Endothelial cell of umbilical vein (primary cell): ENCODE measurements around the gene KDM4C. TPM values are rescaled to one million over a fixed set of nuclear protein-coding genes. Genes with fewer than 3 reads are reported as not detected.

Source experiments
- BruUV-seq: library from RNA; stranded (reverse); fragments of 400-500 nt; replicated peaks from 2 replicates; lab custom pipeline; 2021; lab: Mats Ljungman, UMichigan
- CTCF ChIA-PET: fragments of 300-600, 350-600 bp; sonication (Branson Sonifier 250); formaldehyde crosslinking; loops from one replicate; lab custom pipeline; 2021; ENCODE audit warnings: antibody characterized with exemption, inconsistent platforms; lab: Charles Lee
- POLR2A ChIA-PET: fragments of 300-600, 350-600 bp; sonication (Branson Sonifier 250); formaldehyde crosslinking; loops from one replicate; lab custom pipeline; 2021; ENCODE audit warnings: antibody characterized with exemption, inconsistent platforms; lab: Charles Lee
- DNase-seq: peaks from one replicate; pipeline ENCODE4 v3.0.0-alpha.2; 2011; ENCODE audit warnings: low read depth, low spot score
- FAIRE-seq: peaks from 2 replicates; lab custom pipeline; 2011; peaks lifted over from hg19 to GRCh38; lab: Jason Lieb, UNC
- H2AFZ ChIP-seq: 2 replicates; pipeline ENCODE4 v1.6.0; 2012; ENCODE audit warnings: low read depth, low read length, control low read depth, inconsistent platforms
- H3K27ac ChIP-seq: 2 replicates; pipeline ENCODE4 v1.5.1; 2011; ENCODE audit warnings: low read depth, mild to moderate bottlenecking, control low read depth, low read length, moderate library complexity; ENCODE audit not compliant: insufficient read depth
- H3K27me3 ChIP-seq, 2 experiments: 2 replicates each; pipeline versions ENCODE4 v1.6.0 to v1.6.1; 2011; ENCODE audit warnings: low read length in 2 of 2, mixed read lengths in 1 of 2; ENCODE audit not compliant: control insufficient read depth in 2 of 2, insufficient read depth in 2 of 2
- H3K36me3 ChIP-seq, 2 experiments: 2 replicates in 1 of 2; 3 replicates in 1 of 2; pipeline ENCODE4 v1.5.1; 2011; ENCODE audit warnings: low read length in 2 of 2, mild to moderate bottlenecking in 1 of 2, moderate library complexity in 1 of 2; ENCODE audit not compliant: control insufficient read depth in 2 of 2, insufficient read depth in 2 of 2; ENCODE audit errors: extremely low read depth in 1 of 2
- H3K4me1 ChIP-seq: 3 replicates; pipeline ENCODE4 v1.5.1; 2011; ENCODE audit warnings: mild to moderate bottlenecking, low read length; ENCODE audit not compliant: control insufficient read depth, insufficient read depth; ENCODE audit errors: extremely low read depth
- H3K4me2 ChIP-seq: 2 replicates; pipeline ENCODE4 v1.6.1; 2011; ENCODE audit warnings: low read length, control low read depth, mixed read lengths; ENCODE audit not compliant: insufficient read depth
- H3K4me3 ChIP-seq, 3 experiments: fragments of 200-600 bp in 1 of 3; sonication (generic), shearing (Covaris generic) in 1 of 3; replicated peaks in 1 of 3; 2 replicates each; pipeline ENCODE4 v1.5.1; 2011 to 2016; ENCODE audit warnings: control low read depth in 3 of 3, low read length in 3 of 3, mild to moderate bottlenecking in 2 of 3, inconsistent platforms in 1 of 3, low read depth in 1 of 3, moderate library complexity in 1 of 3; ENCODE audit not compliant: insufficient read depth in 1 of 3
- H3K79me2 ChIP-seq: 2 replicates; pipeline ENCODE4 v1.6.0; 2012; ENCODE audit warnings: low read length, inconsistent platforms; ENCODE audit not compliant: control insufficient read depth, insufficient read depth
- H3K9ac ChIP-seq: replicated peaks from 2 replicates; pipeline ENCODE3; 2011; ENCODE audit warnings: low read length, control low read depth; ENCODE audit not compliant: insufficient read depth; ENCODE audit errors: extremely low read depth
- H3K9me1 ChIP-seq: replicated peaks from 3 replicates; pipeline ENCODE4 v1.6.0; 2011; ENCODE audit warnings: mild to moderate bottlenecking, low read length; ENCODE audit not compliant: control insufficient read depth, insufficient read depth; ENCODE audit errors: extremely low read depth
- H3K9me3 ChIP-seq: replicated peaks from 2 replicates; pipeline ENCODE4 v1.5.1; 2012; ENCODE audit warnings: low read length, inconsistent platforms; ENCODE audit not compliant: control insufficient read depth, insufficient read depth
- H4K20me1 ChIP-seq: replicated peaks from 2 replicates; pipeline ENCODE3; 2011; ENCODE audit warnings: mild to moderate bottlenecking, low read length; ENCODE audit not compliant: control insufficient read depth, insufficient read depth; ENCODE audit errors: extremely low read depth
- EZH2 ChIP-seq: IDR thresholded peaks from 2 replicates; pipeline ENCODE4 v1.6.1; 2012; ENCODE audit warnings: borderline replicate concordance, low read depth, mild to moderate bottlenecking, moderate library complexity, low read length, inconsistent platforms; ENCODE audit not compliant: severe bottlenecking
- FOS ChIP-seq: IDR thresholded peaks from 2 replicates; pipeline ENCODE4 v1.6.1; 2011; ENCODE audit warnings: mild to moderate bottlenecking, low read length, moderate library complexity, borderline replicate concordance; ENCODE audit not compliant: insufficient read depth
- GATA2 ChIP-seq: IDR thresholded peaks from 2 replicates; pipeline ENCODE4 v1.7.0; 2011; ENCODE audit warnings: low read depth, mild to moderate bottlenecking, moderate library complexity, mixed read lengths, low read length; ENCODE audit not compliant: insufficient read length, insufficient read depth
- JUN ChIP-seq: IDR thresholded peaks from 2 replicates; pipeline ENCODE4 v1.6.1; 2011; ENCODE audit warnings: borderline replicate concordance, low read depth; ENCODE audit not compliant: insufficient read length, insufficient read depth
- MYC ChIP-seq: IDR thresholded peaks from one replicate; pipeline ENCODE4 v1.6.1; 2011; ENCODE audit warnings: mild to moderate bottlenecking, low read depth, low read length
- POLR2A ChIP-seq: IDR thresholded peaks from 2 replicates; pipeline ENCODE4 v1.6.1; 2012; ENCODE audit warnings: low read depth, mild to moderate bottlenecking, control low read depth, low read length
- POLR2AphosphoS5 ChIP-seq: IDR thresholded peaks from 2 replicates; pipeline ENCODE4 v1.6.1; 2012; ENCODE audit warnings: low read depth, mild to moderate bottlenecking, control low read depth, low read length, moderate library complexity; ENCODE audit not compliant: insufficient read depth
- dilution Hi-C: fragments of 300-500 bp; cut with MboI; formaldehyde crosslinking; loops from one replicate; pipeline ENCODE4 v1.15.0; 2019; ENCODE audit warnings: low sequenced_read_pairs; ENCODE audit not compliant: extremely low pct_ligation_motif_present
- intact Hi-C: fragments of 100-400 bp; cut with micrococcal nuclease; formaldehyde crosslinking; loops from one replicate; pipeline ENCODE4 v1.10.0; 2022
- polyA plus RNA-seq, 4 experiments: library from polyadenylated mRNA; depleted of rRNA in 3 of 4; stranded (reverse) in 3 of 4; unstranded in 1 of 4; fragments of >200 nt; gene quantifications; 2 replicates each; pipeline versions ENCODE4 v1.2.1 to v1.2.3, GENCODE V29; 2011 to 2012; ENCODE audit warnings: missing spikeins in 1 of 4
- total RNA-seq: library from RNA; stranded (reverse); gene quantifications from 2 replicates; pipeline ENCODE4 v1.2.3, GENCODE V29; 2021
- TF ChIP-seq, protein P1 (sequence below), 2 donors: IDR thresholded peaks; 1 replicate in 1 of 2; 2 replicates in 1 of 2; pipeline ENCODE4 v1.5.1; 2011; ENCODE audit warnings: low read length in 2 of 2, mild to moderate bottlenecking in 2 of 2, moderate library complexity in 2 of 2, control low read depth in 1 of 2, inconsistent platforms in 1 of 2, low read depth in 1 of 2; ENCODE audit not compliant: insufficient read depth in 1 of 2; ENCODE audit errors: extremely low read depth in 1 of 2
- TF ChIP-seq, protein P2 (sequence below): IDR thresholded peaks from 2 replicates; pipeline ENCODE4 v1.6.1; 2011; ENCODE audit not compliant: insufficient read depth, insufficient read length

Gene KDM4C
- total and polyA plus RNA-seq, 2 donors (not counting 3 experiments of a cell fraction or from before 2014, with no cell fraction given): 5.4 to 15.0 TPM

DNA sequence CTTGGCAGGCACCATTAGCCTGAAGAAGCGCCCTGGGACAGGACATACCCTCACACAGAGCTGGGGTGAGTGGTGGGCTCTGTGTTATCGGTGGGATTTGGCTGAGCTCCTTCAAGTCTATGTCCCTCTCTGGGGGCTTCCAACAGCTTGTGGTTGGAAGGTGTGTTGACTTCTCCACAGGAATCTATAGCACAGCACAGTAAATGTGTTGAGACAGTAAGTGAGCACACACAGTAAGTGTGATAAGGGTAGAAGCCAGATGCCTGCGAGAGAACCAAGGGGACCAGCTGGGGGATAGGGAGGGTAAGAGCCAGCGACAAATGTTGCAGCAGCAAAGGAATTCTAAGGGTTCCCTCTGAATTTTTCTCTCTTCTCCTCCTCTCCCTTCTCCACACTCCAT is 448.0 kb downstream of the KDM4C start:
- H3K4me2 ChIP-seq: no peak overlapping the region
- no peak overlapping the region for H3K4me3 ChIP-seq
- H3K9ac ChIP-seq: no peak overlapping the region
- H3K27ac ChIP-seq: no peak overlapping the region
- H3K79me2 ChIP-seq: no peaks in the 10 kb centered on the region
- FAIRE-seq (no peak), DNase-seq (no peak)
- H3K9me3 ChIP-seq: no peaks in the 10 kb centered on the region
- intact Hi-C loops (no loop called here), dilution Hi-C loops (no loop called here)
- ChIA-PET POLR2A (no interaction called here), CTCF (interaction anchor here (1.2 kb wide), 1 partner anchor 379 kb away, joined by 3 read pairs; no protein-coding TSS in a partner anchor)
- no peaks in the 10 kb centered on the region for H3K36me3 ChIP-seq
- BruUV-seq: no TSS peak
- no peaks in the 10 kb centered on the region for H4K20me1 ChIP-seq
- H3K27me3 ChIP-seq: peaks cover 0 to 4% of the 10 kb centered on the region in 2 experiments
- no peaks in the 10 kb centered on the region for H3K4me1 ChIP-seq
- no peak overlapping the region for H2AFZ ChIP-seq
- H3K9me1 ChIP-seq: no peaks in the 10 kb centered on the region
- TF ChIP-seq GATA2: no peak
- TF ChIP-seq FOS: no peak
- no peak for TF ChIP-seq MYC
- TF ChIP-seq, protein P1, sequence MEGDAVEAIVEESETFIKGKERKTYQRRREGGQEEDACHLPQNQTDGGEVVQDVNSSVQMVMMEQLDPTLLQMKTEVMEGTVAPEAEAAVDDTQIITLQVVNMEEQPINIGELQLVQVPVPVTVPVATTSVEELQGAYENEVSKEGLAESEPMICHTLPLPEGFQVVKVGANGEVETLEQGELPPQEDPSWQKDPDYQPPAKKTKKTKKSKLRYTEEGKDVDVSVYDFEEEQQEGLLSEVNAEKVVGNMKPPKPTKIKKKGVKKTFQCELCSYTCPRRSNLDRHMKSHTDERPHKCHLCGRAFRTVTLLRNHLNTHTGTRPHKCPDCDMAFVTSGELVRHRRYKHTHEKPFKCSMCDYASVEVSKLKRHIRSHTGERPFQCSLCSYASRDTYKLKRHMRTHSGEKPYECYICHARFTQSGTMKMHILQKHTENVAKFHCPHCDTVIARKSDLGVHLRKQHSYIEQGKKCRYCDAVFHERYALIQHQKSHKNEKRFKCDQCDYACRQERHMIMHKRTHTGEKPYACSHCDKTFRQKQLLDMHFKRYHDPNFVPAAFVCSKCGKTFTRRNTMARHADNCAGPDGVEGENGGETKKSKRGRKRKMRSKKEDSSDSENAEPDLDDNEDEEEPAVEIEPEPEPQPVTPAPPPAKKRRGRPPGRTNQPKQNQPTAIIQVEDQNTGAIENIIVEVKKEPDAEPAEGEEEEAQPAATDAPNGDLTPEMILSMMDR (IDR thresholded peaks at IDR 0.05; ENCODE audit: extremely low read depth in 1 of 2, insufficient read depth in 1 of 2, low read depth in 1 of 2, low read length in 2 of 2): no peak
- no peak for TF ChIP-seq POLR2A
- TF ChIP-seq EZH2: no peak
- TF ChIP-seq JUN: no peak
- no peak for TF ChIP-seq POLR2AphosphoS5
- TF ChIP-seq, protein P2, sequence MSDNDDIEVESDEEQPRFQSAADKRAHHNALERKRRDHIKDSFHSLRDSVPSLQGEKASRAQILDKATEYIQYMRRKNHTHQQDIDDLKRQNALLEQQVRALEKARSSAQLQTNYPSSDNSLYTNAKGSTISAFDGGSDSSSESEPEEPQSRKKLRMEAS: no peak
